ENCODE data around the gene HCRTR1. TPM values are rescaled to one million over a fixed set of nuclear protein-coding genes. Genes with fewer than 3 reads are reported as not detected.

The HCRTR1 gene
- total RNA-seq, 6 donors from 2014 or later, result 2.1 TPM; not detected in 5

DNA sequence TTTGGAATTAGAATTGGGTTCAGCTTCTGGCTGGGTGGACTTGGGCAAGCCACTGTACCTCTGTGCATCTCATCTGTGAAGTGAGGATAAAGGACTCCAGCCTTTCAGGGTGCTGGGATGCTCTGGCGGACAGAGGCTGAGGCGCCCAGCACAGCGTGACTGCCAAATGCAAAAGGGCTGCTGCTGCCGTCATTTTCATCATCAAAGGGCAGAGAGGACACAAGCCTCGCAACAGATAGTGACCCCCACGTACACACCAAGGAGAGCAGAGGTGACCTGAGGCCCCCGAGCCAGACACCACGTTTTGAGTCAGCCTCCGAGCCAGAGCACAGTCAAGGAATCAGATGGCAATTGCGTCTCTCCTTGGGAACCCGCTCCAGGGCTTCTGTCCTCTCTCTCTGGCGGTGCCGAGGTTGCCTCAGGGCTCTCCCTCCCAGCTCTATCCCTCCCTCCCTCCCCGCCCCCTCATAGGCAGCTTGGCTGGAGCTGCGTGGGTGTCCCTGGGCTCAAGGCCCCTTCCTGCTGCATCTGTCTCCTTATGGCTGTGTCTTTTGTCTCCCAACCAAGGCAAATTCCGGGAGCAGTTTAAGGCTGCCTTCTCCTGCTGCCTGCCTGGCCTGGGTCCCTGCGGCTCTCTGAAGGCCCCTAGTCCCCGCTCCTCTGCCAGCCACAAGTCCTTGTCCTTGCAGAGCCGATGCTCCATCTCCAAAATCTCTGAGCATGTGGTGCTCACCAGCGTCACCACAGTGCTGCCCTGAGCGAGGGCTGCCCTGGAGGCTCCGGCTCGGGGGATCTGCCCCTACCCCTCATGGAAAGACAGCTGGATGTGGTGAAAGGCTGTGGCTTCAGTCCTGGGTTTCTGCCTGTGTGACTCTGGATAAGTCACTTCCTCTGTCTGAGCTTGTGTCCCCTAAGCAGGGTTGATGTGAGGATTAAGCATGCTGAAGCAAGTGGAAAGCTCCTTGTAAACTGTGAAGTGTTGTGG is 9.0 kb downstream of the HCRTR1 start:
- H3K4me3 ChIP-seq, result no peak overlapping the region
- H3K36me3 ChIP-seq, result peaks cover 5 to 54% (median 38%) of the 10 kb centered on the region in 4 donors
- peak in 1 of 2 donors; percentile 41 for DNase-seq
- H3K9me3 ChIP-seq, result no peaks in the 10 kb centered on the region
- peaks cover 11 to 37% (median 24%) of the 10 kb centered on the region in 4 donors for H3K4me1 ChIP-seq
- WGBS, 2 donors, result 81 to 89% methylated on average over 20 to 23 of the region's 23 CpGs
- no peak for TF ChIP-seq POLR2A (IDR thresholded peaks at IDR 0.05)
- no peak for TF ChIP-seq EP300 (IDR thresholded peaks at IDR 0.05)
- no peak for TF ChIP-seq CTCF (IDR thresholded peaks at IDR 0.05)
- TF ChIP-seq POLR2AphosphoS5 (IDR thresholded peaks at IDR 0.05), result no peak
- peak overlapping the region; percentile 76 to 81 (median 78) for H3K27ac ChIP-seq
- no peak for ATAC-seq (ENCODE audit: low FRiP score in 2 of 2)
- H3K27me3 ChIP-seq, result no peaks in the 10 kb centered on the region

DNA sequence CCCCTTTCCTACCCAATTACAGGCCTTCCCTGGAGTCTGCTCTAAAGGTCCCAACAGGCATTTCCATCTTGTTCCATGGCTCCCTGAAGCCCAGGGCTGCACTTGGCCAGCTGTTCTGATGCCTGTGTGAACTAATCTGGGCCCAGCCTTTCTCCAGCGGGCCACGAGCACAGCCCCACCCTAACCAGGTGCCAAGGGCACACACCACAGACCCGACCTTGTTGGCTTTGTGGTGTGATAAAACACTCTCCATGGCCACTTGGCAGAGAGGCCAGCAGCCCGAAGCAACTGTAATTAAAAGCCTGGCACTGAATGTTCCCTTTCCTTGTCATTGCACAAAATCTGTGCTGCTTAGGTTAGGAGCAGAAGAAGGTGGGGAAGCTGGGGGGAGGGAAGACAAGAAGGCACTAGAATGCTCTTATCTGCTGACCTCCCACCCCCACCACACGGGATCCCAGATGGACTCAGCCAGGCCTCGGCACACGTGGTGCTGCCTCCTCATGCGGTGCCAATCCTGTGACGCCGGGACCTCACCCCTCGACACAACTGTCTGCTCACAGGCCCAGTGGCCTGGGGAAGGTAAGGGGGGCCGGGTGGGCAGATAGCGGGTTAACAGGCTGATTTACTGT is 9.9 kb downstream of the HCRTR1 start:
- H3K9me3 ChIP-seq, result no peaks in the 10 kb centered on the region
- TF ChIP-seq POLR2AphosphoS5 (IDR thresholded peaks at IDR 0.05) (peak; percentile 67 to 70), CTCF (IDR thresholded peaks at IDR 0.05) (no peak), EP300 (IDR thresholded peaks at IDR 0.05) (peak in 1 of 4 donors; percentile 74), POLR2A (IDR thresholded peaks at IDR 0.05) (peak in 1 of 4 donors; percentile 34)
- H3K27ac ChIP-seq, result peak overlapping the region; percentile 76 to 81 (median 78)
- no peaks in the 10 kb centered on the region for H3K27me3 ChIP-seq
- ATAC-seq (ENCODE audit: low FRiP score in 2 of 2) (peak; percentile 58 to 87), DNase-seq (peak; percentile 66 to 91)
- H3K36me3 ChIP-seq, result peaks cover 5 to 63% (median 47%) of the 10 kb centered on the region in 4 donors
- peaks cover 11 to 37% (median 26%) of the 10 kb centered on the region in 4 donors for H3K4me1 ChIP-seq
- no peak overlapping the region for H3K4me3 ChIP-seq
- 50 to 60% methylated on average over 12 to 13 of the region's 13 CpGs for WGBS, 2 donors

GRCh38 chr1:31627930-31628559 is 10.6 kb downstream of the HCRTR1 start:
- Histone ChIP-seq H3K4me3 (no peak overlapping the region), H3K27ac (peak overlapping the region; percentile 76 to 81 (median 78)), H3K4me1 (peaks cover 11 to 38% (median 29%) of the 10 kb centered on the region in 4 donors), H3K9me3 (no peaks in the 10 kb centered on the region), H3K36me3 (peaks cover 5 to 70% (median 53%) of the 10 kb centered on the region in 4 donors), H3K27me3 (no peaks in the 10 kb centered on the region)
- 48 to 63% methylated on average over 4 to 11 of the region's 11 CpGs for WGBS, 2 donors
- DNase-seq (peak; percentile 58 to 91), ATAC-seq (ENCODE audit: low FRiP score in 2 of 2) (peak; percentile 62 to 92)
- no peak for TF ChIP-seq CTCF (IDR thresholded peaks at IDR 0.05)
- peak in 1 of 4 donors; percentile 42 for TF ChIP-seq POLR2A (IDR thresholded peaks at IDR 0.05)
- TF ChIP-seq EP300 (IDR thresholded peaks at IDR 0.05), result peak in 1 of 4 donors; percentile 4
- peak; percentile 9 to 30 for TF ChIP-seq POLR2AphosphoS5 (IDR thresholded peaks at IDR 0.05)

DNA sequence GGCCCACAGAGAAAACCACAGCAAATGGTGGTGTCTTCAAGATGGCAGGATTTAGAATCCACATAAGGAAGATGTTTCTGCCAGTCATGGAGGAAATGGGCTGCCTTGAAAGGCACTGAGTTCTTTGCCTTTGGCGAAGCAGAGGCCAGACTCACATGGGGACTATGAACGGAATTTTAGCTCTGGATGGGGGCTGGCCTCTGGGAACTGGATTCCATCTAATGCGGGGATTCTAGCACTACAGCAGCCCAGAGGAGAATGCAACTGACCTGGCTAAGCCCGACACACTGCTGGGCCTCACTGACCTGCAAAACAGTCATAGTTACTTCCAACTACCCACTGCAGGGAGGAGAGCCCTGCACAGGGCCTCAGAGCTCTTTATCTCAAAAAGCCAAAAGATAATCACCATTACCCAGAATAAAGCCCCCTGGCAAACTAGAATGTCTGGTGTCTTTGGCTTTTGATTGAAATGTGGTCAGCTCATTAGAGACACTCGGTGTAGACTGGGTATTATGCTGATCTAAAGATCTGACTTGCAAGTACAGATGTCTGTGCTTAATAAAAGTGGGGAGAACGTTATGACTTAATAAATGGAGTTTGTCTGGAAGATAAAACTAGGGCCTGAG is 11.6 kb downstream of the HCRTR1 start:
- no peak overlapping the region for H3K4me3 ChIP-seq
- DNase-seq (no peak), ATAC-seq (ENCODE audit: low FRiP score in 2 of 2) (no peak)
- TF ChIP-seq POLR2A (IDR thresholded peaks at IDR 0.05) (no peak), POLR2AphosphoS5 (IDR thresholded peaks at IDR 0.05) (no peak), EP300 (IDR thresholded peaks at IDR 0.05) (no peak), CTCF (IDR thresholded peaks at IDR 0.05) (no peak)
- peaks cover 11 to 39% (median 29%) of the 10 kb centered on the region in 4 donors for H3K4me1 ChIP-seq
- H3K36me3 ChIP-seq, result peaks cover 5 to 80% (median 60%) of the 10 kb centered on the region in 4 donors
- 83 to 84% methylated on average over 2 to 6 of the region's 6 CpGs for WGBS, 2 donors
- H3K27me3 ChIP-seq, result no peaks in the 10 kb centered on the region
- peak overlapping the region; percentile 76 to 81 (median 78) for H3K27ac ChIP-seq
- no peaks in the 10 kb centered on the region for H3K9me3 ChIP-seq

Data from upper lobe of left lung (tissue), 6 donors.